ENCODE measurements around the gene NAALADL2. TPM values are rescaled to one million over a fixed set of nuclear protein-coding genes. Genes with fewer than 3 reads are reported as not detected.
A peak's percentile ranks its signal among the peaks of the same experiment; 100 is the strongest.
"Not testable (repeated sequence)": the region's sequence is repeated elsewhere in the genome, so short reads cannot be mapped to it uniquely, and the experiment has no call there.

Gene NAALADL2
- total RNA-seq, 1 experiment from 2014 or later, result 0.63 TPM

GRCh38 chr3:175554801-175555200, 695.7 kb downstream of the NAALADL2 start:
- no peak for DNase-seq (ENCODE audit: low read depth)

GRCh38 chr3:175558261-175558660, 699.1 kb downstream of the NAALADL2 start:
- DNase-seq (ENCODE audit: low read depth), result no peak

- DNase-seq (ENCODE audit: low read depth), result no peak
These were observed 705.2 kb downstream of the NAALADL2 start for GRCh38 chr3:175564363-175564762.

- no peak for DNase-seq (ENCODE audit: low read depth)
These were observed 712.0 kb downstream of the NAALADL2 start for GRCh38 chr3:175571096-175571495.

- no peak for DNase-seq (ENCODE audit: low read depth)
These were observed 714.1 kb downstream of the NAALADL2 start for GRCh38 chr3:175573226-175573625.

- DNase-seq (ENCODE audit: low read depth), result no peak
These were observed 721.2 kb downstream of the NAALADL2 start for GRCh38 chr3:175580318-175580717.

- DNase-seq (ENCODE audit: low read depth), result peak; percentile 80
These were observed 726.8 kb downstream of the NAALADL2 start for GRCh38 chr3:175585898-175586297.

- no peak for DNase-seq (ENCODE audit: low read depth)
These were observed 731.6 kb downstream of the NAALADL2 start for GRCh38 chr3:175590745-175591144.

GRCh38 chr3:175591375-175591774, 732.2 kb downstream of the NAALADL2 start:
- no peak for DNase-seq (ENCODE audit: low read depth)

- no peak for DNase-seq (ENCODE audit: low read depth)
These were observed 734.2 kb downstream of the NAALADL2 start for GRCh38 chr3:175593331-175593730.

- no peak for DNase-seq (ENCODE audit: low read depth)
These were observed 739.6 kb downstream of the NAALADL2 start for GRCh38 chr3:175598740-175599139.

GRCh38 chr3:175601521-175601920, 742.4 kb downstream of the NAALADL2 start:
- no peak for DNase-seq (ENCODE audit: low read depth)

- DNase-seq (ENCODE audit: low read depth), result no peak
These were observed 746.7 kb downstream of the NAALADL2 start for GRCh38 chr3:175605851-175606250.

- DNase-seq (ENCODE audit: low read depth), result peak; percentile 10
These were observed 747.6 kb downstream of the NAALADL2 start for GRCh38 chr3:175606650-175607318.

- DNase-seq (ENCODE audit: low read depth), result no peak
These were observed 749.2 kb downstream of the NAALADL2 start for GRCh38 chr3:175608356-175608755.

- DNase-seq (ENCODE audit: low read depth), result no peak
These were observed 749.8 kb downstream of the NAALADL2 start for GRCh38 chr3:175608911-175609310.

- DNase-seq (ENCODE audit: low read depth), result no peak
These were observed 753.5 kb downstream of the NAALADL2 start for GRCh38 chr3:175612487-175613196.

GRCh38 chr3:175614107-175614506, 755.0 kb downstream of the NAALADL2 start:
- DNase-seq (ENCODE audit: low read depth), result not testable (repeated sequence)

- no peak for DNase-seq (ENCODE audit: low read depth)
These were observed 758.1 kb downstream of the NAALADL2 start for GRCh38 chr3:175617247-175617646.

- no peak for DNase-seq (ENCODE audit: low read depth)
These were observed 760.2 kb downstream of the NAALADL2 start for GRCh38 chr3:175619369-175619768.

- no peak for DNase-seq (ENCODE audit: low read depth)
These were observed 761.0 kb downstream of the NAALADL2 start for GRCh38 chr3:175620093-175620492.

GRCh38 chr3:175620532-175620931, 761.4 kb downstream of the NAALADL2 start:
- no peak for DNase-seq (ENCODE audit: low read depth)

- no peak for DNase-seq (ENCODE audit: low read depth)
These were observed 781.8 kb downstream of the NAALADL2 start for GRCh38 chr3:175640958-175641357.

Measured in HT1080 (cell line).